K562 (cell line): Measurements from ENCODE around the gene SLC6A13. TPM values are rescaled to one million over a fixed set of nuclear protein-coding genes. Genes with fewer than 3 reads are reported as not detected.
"Not testable (repeated sequence)": the region's sequence is repeated elsewhere in the genome, so short reads cannot be mapped to it uniquely, and the experiment has no call there.

Experiments used
- ATAC-seq: fragments of 200-7000 bp; cut with Tn5 transposase; 3 replicates; pipeline ENCODE4 v1.9.1; 2020; ENCODE audit warnings: moderate library complexity
- BruUV-seq: library from RNA; stranded (reverse); fragments of 400-500 nt; replicated peaks from 2 replicates; lab custom pipeline; 2021; lab: Mats Ljungman, UMichigan
- CTCF ChIA-PET: fragments of 300-600 bp; formaldehyde crosslinking; extraction: SDS; loops from one replicate; lab custom pipeline; 2021; ENCODE audit warnings: low intra/inter-chr PET ratio; lab: Yijun Ruan, JAX
- POLR2A ChIA-PET: fragments of 300-600, 350-650 bp; sonication (Branson Sonifier 250); formaldehyde crosslinking; extraction: SDS; loops from one replicate; lab custom pipeline; 2021; ENCODE audit warnings: antibody characterized with exemption, inconsistent platforms; lab: Yijun Ruan, JAX
- DNase-seq, 4 experiments: peaks; one replicate each; pipeline versions ENCODE4 v3.0.0 to v3.0.0-alpha.2; 2011 to 2018; ENCODE audit warnings: low spot score in 3 of 4, mixed read lengths in 3 of 4; ENCODE audit errors: extremely low read depth in 1 of 4
- FAIRE-seq: peaks from 2 replicates; lab custom pipeline; 2011; peaks lifted over from hg19 to GRCh38; lab: Jason Lieb, UNC
- H2AFZ ChIP-seq: 2 replicates; pipeline ENCODE4 v1.6.0; 2011; ENCODE audit warnings: low read depth, low read length, control low read depth, inconsistent platforms
- H3K27ac ChIP-seq: fragments of 200-600 bp; 3 replicates; pipeline ENCODE4 v1.8.0; 2011; ENCODE audit warnings: low read depth, mild to moderate bottlenecking, control low read depth, inconsistent platforms, low read length, moderate library complexity, mixed read lengths; ENCODE audit errors: extremely low read depth
- H3K27me3 ChIP-seq, 2 experiments: fragments of 300-600 bp in 1 of 2; 2 replicates in 1 of 2; 3 replicates in 1 of 2; pipeline versions ENCODE4 v1.6.0 to v1.8.0; 2011; ENCODE audit warnings: inconsistent platforms in 2 of 2, low read length in 2 of 2, mild to moderate bottlenecking in 1 of 2, mixed read lengths in 1 of 2, moderate library complexity in 1 of 2; ENCODE audit not compliant: control insufficient read depth in 2 of 2, insufficient read depth in 2 of 2
- H3K36me3 ChIP-seq: fragments of 300-600 bp; 3 replicates; pipeline ENCODE4 v1.8.0; 2011; ENCODE audit warnings: mild to moderate bottlenecking, low read length, inconsistent platforms; ENCODE audit not compliant: control insufficient read depth, insufficient read depth
- H3K4me1 ChIP-seq, 2 experiments: fragments of 200-600 bp in 1 of 2; replicated peaks in 1 of 2; 2 replicates in 1 of 2; 3 replicates in 1 of 2; pipeline versions ENCODE4 v1.5.1 to v1.8.0; 2011; ENCODE audit warnings: inconsistent platforms in 2 of 2, low read length in 2 of 2, mild to moderate bottlenecking in 1 of 2, mixed read lengths in 1 of 2, moderate library complexity in 1 of 2; ENCODE audit not compliant: control insufficient read depth in 2 of 2, insufficient read depth in 2 of 2
- H3K4me2 ChIP-seq: 2 replicates; pipeline ENCODE4 v1.6.1; 2011; ENCODE audit warnings: low read length, control low read depth, inconsistent platforms, mixed read lengths; ENCODE audit not compliant: insufficient read depth
- H3K4me3 ChIP-seq: fragments of 200-600 bp; sonication (generic), shearing (Covaris generic); 2 replicates; pipeline ENCODE4 v1.5.1; 2016; ENCODE audit warnings: control low read depth, inconsistent platforms
- H3K79me2 ChIP-seq: fragments of 200-600 bp; 3 replicates; pipeline ENCODE4 v1.8.0; 2011; ENCODE audit warnings: low read length, inconsistent platforms; ENCODE audit not compliant: control insufficient read depth, insufficient read depth
- H3K9ac ChIP-seq, 2 experiments: 2 replicates each; pipeline versions ENCODE4 v1.6.0 to v1.6.1; 2011; ENCODE audit warnings: low read depth in 2 of 2, low read length in 2 of 2, control low read depth in 1 of 2, inconsistent platforms in 1 of 2, mild to moderate bottlenecking in 1 of 2, mixed read lengths in 1 of 2; ENCODE audit not compliant: insufficient read depth in 1 of 2
- H3K9me1 ChIP-seq: one replicate; pipeline ENCODE4 v1.6.0; 2011; ENCODE audit warnings: inconsistent platforms, mild to moderate bottlenecking, low read length, moderate library complexity; ENCODE audit not compliant: control insufficient read depth, insufficient read depth
- H3K9me3 ChIP-seq: replicated peaks from 2 replicates; pipeline ENCODE4 v1.5.1; 2011; ENCODE audit warnings: low read depth, low read length, inconsistent platforms; ENCODE audit not compliant: control insufficient read depth, insufficient read depth
- H4K20me1 ChIP-seq: replicated peaks from 2 replicates; pipeline ENCODE4 v1.6.1; 2011; ENCODE audit warnings: low read length, inconsistent platforms, mixed read lengths; ENCODE audit not compliant: control insufficient read depth, insufficient read depth
- CTBP1 ChIP-seq: fragments of 450-650 bp; IDR thresholded peaks from 2 replicates; pipeline ENCODE4 v1.6.1; 2016; ENCODE audit warnings: borderline replicate concordance
- WGBS: fragments of 100-300 bp; shearing (Covaris generic); methylation state at CpG from one replicate; pipeline ENCODE4 v1.1.6; 2016; ENCODE audit warnings: low coverage, mixed read lengths; ENCODE audit not compliant: insufficient coverage; ENCODE audit errors: missing lambda C conversion rate; 5-methylcytosine and 5-hydroxymethylcytosine counted together
- in situ Hi-C: fragments of 300-500 bp; cut with MboI; formaldehyde crosslinking; loops from 4 replicates; pipeline ENCODE4 v1.15.0; 2018; ENCODE audit warnings: inconsistent platforms, mixed read lengths
- intact Hi-C: fragments of 100-400 bp; cut with micrococcal nuclease; formaldehyde crosslinking; loops from 2 replicates; pipeline ENCODE4 v1.14.2; 2022
- polyA plus RNA-seq, 8 experiments: library from polyadenylated mRNA; depleted of rRNA in 4 of 8; stranded (reverse) in 5 of 8; unstranded in 3 of 8; fragments of >200 nt; fragmentation: Nextera tagmentation in 2 of 8; fragmentation: Illumina TruSeq in 1 of 8; extraction: Ambion mirVana in 2 of 8; extraction: Trizol in 1 of 8; gene quantifications; 2 replicates each; pipeline versions ENCODE4 v1.2.1 to v1.2.3, GENCODE V29; 2011 to 2014; ENCODE audit warnings: inconsistent platforms in 1 of 8, missing spikeins in 1 of 8
- total RNA-seq, 7 experiments: library from RNA; depleted of rRNA in 6 of 7; stranded (reverse); fragments of >200 nt in 6 of 7; fragmentation: Illumina TruSeq in 2 of 7; extraction: Trizol in 2 of 7; gene quantifications; 2 replicates each; pipeline versions ENCODE4 v1.2.1 to v1.2.3, GENCODE V29; 2011 to 2021; ENCODE audit warnings: low replicate concordance in 1 of 7
- TF ChIP-seq, protein P1 (sequence below): conservative IDR thresholded peaks from 2 replicates; pipeline ENCODE4 v1.6.1; 2011; ENCODE audit warnings: low read depth, mild to moderate bottlenecking, low read length; ENCODE audit not compliant: control insufficient read depth

SLC6A13 gene
- total and polyA plus RNA-seq, 9 of the 15 experiments (the other 6 are each of a cell fraction or from before 2014, with no cell fraction given): 0.06 to 0.33 (median 0.22) TPM; not detected in 4

DNA sequence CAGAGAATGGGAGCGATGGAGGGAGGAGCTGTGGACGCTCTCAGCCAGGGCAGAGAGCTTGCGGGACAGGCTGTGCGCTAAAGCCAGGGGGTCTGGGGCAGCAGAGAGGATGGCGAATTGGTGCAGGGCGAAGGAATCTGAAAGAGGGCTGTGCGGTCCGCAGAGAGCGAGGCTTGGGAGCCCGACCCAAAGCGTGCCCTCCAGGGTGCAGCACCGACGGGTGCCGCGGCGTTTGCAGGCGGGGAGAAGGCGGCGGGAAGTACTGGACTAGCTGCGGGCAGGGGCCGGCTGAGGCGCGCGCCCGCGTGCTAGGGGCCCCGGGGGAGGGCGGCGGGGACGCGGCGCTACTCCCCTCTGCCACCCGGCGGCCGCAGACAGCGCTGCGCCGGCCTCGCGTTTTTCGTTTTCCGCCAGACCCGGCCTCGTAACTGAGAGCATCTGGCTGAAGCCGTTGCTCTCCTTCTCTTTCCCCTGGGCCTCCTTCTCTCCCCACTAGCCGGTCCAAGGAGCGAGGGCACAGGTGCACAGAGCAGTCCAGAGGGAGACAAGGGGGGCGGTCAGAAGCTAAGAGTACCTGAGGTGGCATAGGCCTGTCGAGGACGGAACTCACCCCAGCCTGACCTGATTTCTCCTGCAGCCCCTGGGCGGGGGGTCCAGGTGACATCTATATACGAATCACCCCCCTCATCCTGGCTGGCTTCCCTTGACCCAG is 73.6 kb downstream of the SLC6A13 start (continued):
- peak; percentile 23; the same call in 1 of the 2 replicates for TF ChIP-seq CTBP1
- TF ChIP-seq, protein P1, sequence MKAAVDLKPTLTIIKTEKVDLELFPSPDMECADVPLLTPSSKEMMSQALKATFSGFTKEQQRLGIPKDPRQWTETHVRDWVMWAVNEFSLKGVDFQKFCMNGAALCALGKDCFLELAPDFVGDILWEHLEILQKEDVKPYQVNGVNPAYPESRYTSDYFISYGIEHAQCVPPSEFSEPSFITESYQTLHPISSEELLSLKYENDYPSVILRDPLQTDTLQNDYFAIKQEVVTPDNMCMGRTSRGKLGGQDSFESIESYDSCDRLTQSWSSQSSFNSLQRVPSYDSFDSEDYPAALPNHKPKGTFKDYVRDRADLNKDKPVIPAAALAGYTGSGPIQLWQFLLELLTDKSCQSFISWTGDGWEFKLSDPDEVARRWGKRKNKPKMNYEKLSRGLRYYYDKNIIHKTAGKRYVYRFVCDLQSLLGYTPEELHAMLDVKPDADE: 0 out of 2 replicates have a peak, but pooled peaks have one; percentile 40

DNA sequence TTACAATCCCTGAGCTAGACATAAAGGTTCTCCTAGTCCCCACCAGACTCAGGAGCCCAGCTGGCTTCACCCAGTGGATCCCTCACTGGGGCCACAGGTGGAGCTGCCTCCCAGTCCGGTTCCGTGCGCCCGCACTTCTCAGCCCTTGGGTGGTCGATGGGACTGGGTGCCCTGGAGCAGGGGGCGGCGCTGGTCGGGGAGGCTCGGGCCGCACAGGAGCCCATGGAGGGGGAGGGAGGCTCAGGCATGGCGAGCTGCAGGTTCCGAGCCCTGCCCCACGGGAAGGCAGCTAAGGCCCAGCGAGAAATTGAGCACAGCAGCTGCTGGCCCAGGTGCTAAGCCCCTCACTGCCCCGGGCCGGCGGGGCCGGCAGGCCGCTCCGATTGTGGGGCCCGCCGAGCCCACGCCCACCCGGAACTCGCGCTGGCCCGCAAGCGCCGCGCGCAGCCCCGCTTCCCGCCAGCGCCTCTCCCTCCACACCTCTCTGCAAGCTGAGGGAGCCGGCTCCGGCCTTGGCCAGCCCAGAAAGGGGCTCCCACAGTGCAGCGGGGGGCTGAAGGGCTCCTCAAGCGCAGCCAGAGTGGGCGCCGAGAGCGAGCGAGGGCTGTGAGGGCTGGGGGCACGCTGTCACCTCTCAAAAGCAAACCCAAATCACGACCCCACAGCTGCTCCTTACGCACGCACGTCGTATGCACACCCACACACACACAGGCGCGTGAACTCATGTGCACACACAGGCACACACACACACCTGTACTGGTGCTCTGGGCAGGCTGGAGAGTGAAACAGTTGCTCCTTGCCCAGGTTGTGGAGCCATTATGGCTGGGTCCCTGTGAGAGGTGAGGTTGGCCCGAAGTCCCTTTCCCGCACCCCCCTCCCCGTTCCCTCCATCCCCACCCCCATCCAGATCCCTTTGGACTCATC is 74.4 kb downstream of the SLC6A13 start:
- CTCF ChIA-PET, in situ Hi-C loops, H3K9ac ChIP-seq, H3K4me1 ChIP-seq, H3K79me2 ChIP-seq, H4K20me1 ChIP-seq, ATAC-seq, H3K27ac ChIP-seq, H2AFZ ChIP-seq, H3K9me3 ChIP-seq, H3K9me1 ChIP-seq, FAIRE-seq, H3K4me3 ChIP-seq, intact Hi-C loops, DNase-seq, BruUV-seq, H3K36me3 ChIP-seq, H3K4me2 ChIP-seq: not testable (repeated sequence)
- peaks cover 10 to 43% of the 10 kb centered on the region in 2 experiments; a peak in 4 of 5 replicates for H3K27me3 ChIP-seq
- WGBS: 60% methylated on average over 2 of the region's 53 CpGs
- POLR2A ChIA-PET: interaction anchor here (0.7 kb wide), 1 partner anchor 63 kb away, joined by 5 read pairs; no protein-coding TSS in a partner anchor
